Measurements from ENCODE around the gene ADAM19. TPM values are rescaled to one million over a fixed set of nuclear protein-coding genes. Genes with fewer than 3 reads are reported as not detected.
A peak's percentile ranks its signal among the peaks of the same experiment; 100 is the strongest.

The ADAM19 gene
- total and polyA plus RNA-seq, 2 of the 4 experiments (the other 2 are of a cell fraction): 35.5 to 49.2 TPM

GRCh38 chr5:157443041-157443549, 132.5 kb downstream of the ADAM19 start:
- ChIA-PET POLR2A (ENCODE audit: unreplicated experiment) (no interaction called here), CTCF (no interaction called here)
- no peak overlapping the region for H2AK9ac ChIP-seq (replicated peaks; ENCODE audit: low read depth, low read length, poor library complexity)
- no peak overlapping the region for H3K9ac ChIP-seq (ENCODE audit: low read depth, low read length)
- dilution Hi-C loops (cut with HindIII; ENCODE audit: low sequenced_read_pairs, unreplicated experiment) (no loop called here), intact Hi-C loops (cut with micrococcal nuclease) (no loop called here), in situ Hi-C loops (cut with MboI; ENCODE audit: low sequenced_read_pairs) (no loop called here)
- H3K27me3 ChIP-seq (ENCODE audit: control insufficient read depth, insufficient read depth, low read length): no peaks in the 10 kb centered on the region
- no peak overlapping the region for H4K5ac ChIP-seq (ENCODE audit: low read depth, low read length)
- no peaks in the 10 kb centered on the region for H3K4me1 ChIP-seq (ENCODE audit: control insufficient read depth, insufficient read depth, low read length)
- TF ChIP-seq RFX5 (IDR thresholded peaks at IDR 0.05; ENCODE audit: low read depth, low read length) (no peak), RCOR1 (IDR thresholded peaks at IDR 0.05; ENCODE audit: insufficient replicate concordance, low read length) (no peak), BHLHE40 (IDR thresholded peaks at IDR 0.05; ENCODE audit: low read depth, low read length) (no peak), SMC3 (IDR thresholded peaks at IDR 0.05; ENCODE audit: low read depth, low read length) (no peak), MAZ (IDR thresholded peaks at IDR 0.05; ENCODE audit: borderline replicate concordance, low read depth, low read length) (no peak), CHD1 (IDR thresholded peaks at IDR 0.05; ENCODE audit: low read depth, low read length) (no peak), POLR2A (IDR thresholded peaks at IDR 0.05; ENCODE audit: low read depth, low read length) (no peak), FOS (IDR thresholded peaks at IDR 0.05; ENCODE audit: low read depth, low read length) (no peak), USF2 (IDR thresholded peaks at IDR 0.05; ENCODE audit: low read depth, low read length) (no peak), RAD21 (IDR thresholded peaks at IDR 0.05; ENCODE audit: low read length) (no peak)
- H3K36me3 ChIP-seq (ENCODE audit: control insufficient read depth, insufficient read depth, low read length): no peaks in the 10 kb centered on the region
- no peaks in the 10 kb centered on the region for H4K20me1 ChIP-seq (ENCODE audit: insufficient read depth, low read length)
- H3K27ac ChIP-seq (ENCODE audit: insufficient read depth, low read length): no peak overlapping the region
- no peak for DNase-seq
- H3K4ac ChIP-seq (ENCODE audit: low read depth, low read length): no peak overlapping the region
- H2AFZ ChIP-seq (replicated peaks; ENCODE audit: low read length, poor library complexity): no peak overlapping the region
- H4K91ac ChIP-seq (ENCODE audit: insufficient read depth, low read depth, low read length): no peak overlapping the region
- no peaks in the 10 kb centered on the region for H3K9me3 ChIP-seq (ENCODE audit: control insufficient read depth, insufficient read depth, low read length)
- H3K4me2 ChIP-seq (ENCODE audit: low read depth, low read length): no peak overlapping the region
- H2AK5ac ChIP-seq (ENCODE audit: low read depth, low read length): peak overlapping the region; percentile 10; the same call in 1 of the 2 replicates
- no peak overlapping the region for H3K14ac ChIP-seq (replicated peaks; ENCODE audit: low read depth, low read length)
- no TSS peak for BruUV-seq (replicated peaks)
- no CpG with 5 or more reads among the region's 7 CpGs for WGBS, 2 experiments (ENCODE audit: extremely low coverage in 2 of 2, insufficient read length in 1 of 2)
- H3K18ac ChIP-seq (ENCODE audit: low read depth, low read length): no peak overlapping the region
- no peak overlapping the region for H3K56ac ChIP-seq (ENCODE audit: extremely low read depth, insufficient read depth, low read length)
- no peak for ATAC-seq (ENCODE audit: low read depth)
- H3K4me3 ChIP-seq (ENCODE audit: insufficient read depth, low read depth, low read length): no peak overlapping the region
- no peak overlapping the region for H2BK5ac ChIP-seq (ENCODE audit: low read depth, low read length, poor library complexity, severe bottlenecking)
- H3K79me1 ChIP-seq (ENCODE audit: low read depth in 1 of 2, low read length in 2 of 2): no peaks in the 10 kb centered on the region
- no peak overlapping the region for H2BK20ac ChIP-seq (ENCODE audit: low read depth, low read length)
- no peaks in the 10 kb centered on the region; the same call in 1 of the 2 replicates for H3K9me1 ChIP-seq (ENCODE audit: insufficient read depth, low read length)
- H2BK120ac ChIP-seq (ENCODE audit: low read depth, low read length): no peak overlapping the region
- no peak overlapping the region for H4K8ac ChIP-seq (ENCODE audit: low read depth in 2 of 2, low read length in 2 of 2)
- H3K23ac ChIP-seq (ENCODE audit: low read depth, low read length): no peak overlapping the region
- no peak overlapping the region for H2BK15ac ChIP-seq (ENCODE audit: low read depth, low read length)
